ENCODE measurements around the gene CHTOP.

GRCh38 chr1:153655333-153655732, 21.5 kb downstream of the CHTOP start:
- TF ChIP-seq POU2F2 (IDR thresholded peaks at IDR 0.05; ENCODE audit: low read depth, low read length): no peak
- no peak for TF ChIP-seq POLR2A (IDR thresholded peaks at IDR 0.05; ENCODE audit: low read depth, low read length)
- no peak for TF ChIP-seq POLR2AphosphoS5 (IDR thresholded peaks at IDR 0.05; ENCODE audit: low read depth, low read length)

Measured in GM12891 (cell line).